Measurements from ENCODE around the gene WDR45. TPM values are rescaled to one million over a fixed set of nuclear protein-coding genes. Genes with fewer than 3 reads are reported as not detected.
A peak's percentile ranks its signal among the peaks of the same experiment; 100 is the strongest.

WDR45 gene
- total RNA-seq, 4 donors from 2014 or later, result 37.6 to 96.5 (median 58.7) TPM

- no peaks in the 10 kb centered on the region for H3K4me1 ChIP-seq
- peak overlapping the region; percentile 97 to 98 for H3K27ac ChIP-seq
- H3K27me3 ChIP-seq, result no peaks in the 10 kb centered on the region
- no peaks in the 10 kb centered on the region for H3K9me3 ChIP-seq
- H3K36me3 ChIP-seq, result no peaks in the 10 kb centered on the region
- intact Hi-C loops (cut with DNase I; ENCODE audit: low total_unique reads), result no loop called here
- DNase-seq, result no peak
- no peak overlapping the region for H3K4me3 ChIP-seq
- TF ChIP-seq POLR2A (IDR thresholded peaks at IDR 0.05) (no peak), CTCF (IDR thresholded peaks at IDR 0.05) (no peak)
These were observed 41.7 kb downstream of the WDR45 start for GRCh38 chrX:49037883-49038475.

- H3K27ac ChIP-seq, result no peak overlapping the region
- H3K9me3 ChIP-seq, result no peaks in the 10 kb centered on the region
- H3K36me3 ChIP-seq, result no peaks in the 10 kb centered on the region
- H3K27me3 ChIP-seq, result no peaks in the 10 kb centered on the region
- intact Hi-C loops (cut with DNase I; ENCODE audit: low total_unique reads), result no loop called here
- no peaks in the 10 kb centered on the region for H3K4me1 ChIP-seq
- DNase-seq, result no peak
- no peak overlapping the region for H3K4me3 ChIP-seq
- TF ChIP-seq CTCF (IDR thresholded peaks at IDR 0.05), result no peak
These were observed 49.4 kb downstream of the WDR45 start for GRCh38 chrX:49030283-49030682.

GRCh38 chrX:49029876-49030275, 49.8 kb downstream of the WDR45 start:
- no peak for TF ChIP-seq CTCF (IDR thresholded peaks at IDR 0.05)
- TF ChIP-seq POLR2A (IDR thresholded peaks at IDR 0.05), result no peak
- H3K27ac ChIP-seq, result no peak overlapping the region
- no peaks in the 10 kb centered on the region for H3K27me3 ChIP-seq
- no peak for DNase-seq
- intact Hi-C loops (cut with DNase I; ENCODE audit: low total_unique reads), result no loop called here
- H3K9me3 ChIP-seq, result no peaks in the 10 kb centered on the region
- H3K4me3 ChIP-seq, result no peak overlapping the region
- no peaks in the 10 kb centered on the region for H3K4me1 ChIP-seq
- H3K36me3 ChIP-seq, result no peaks in the 10 kb centered on the region

Small RNA genes lying within 50 kb of the gene (small RNA-seq; reads per million reads assigned to genes)
- not detected for gene RNU4-52P

Other genes starting within 250 kb of the WDR45 start
- gene PCSK1N, start 244.3 kb downstream of the WDR45 start, total RNA-seq, result 10 to 100 TPM in 1 of 4 donors, 1 to 10 TPM in 2, not detected in 1; 3.0 to 15.9 (median 3.4) TPM
- 10 to 100 TPM in 3 of 4 donors, 1 to 10 TPM in 1; 4.1 to 29.5 (median 17.2) TPM for gene TIMM17B, start 182.1 kb downstream of the WDR45 start, total RNA-seq
- 10 to 100 TPM; 46.4 to 90.7 (median 70.3) TPM for gene PQBP1, start 182.0 kb downstream of the WDR45 start, total RNA-seq
- 10 to 100 TPM in 2 of 4 donors, 1 to 10 TPM in 2; 4.4 to 16.9 (median 11.1) TPM for gene SLC35A2, start 168.2 kb downstream of the WDR45 start, total RNA-seq
- gene PIM2, start 160.9 kb downstream of the WDR45 start, total RNA-seq, result 10 to 100 TPM in 1 of 4 donors, 1 to 10 TPM in 2, not detected in 1; 4.8 to 16.8 (median 9.1) TPM
- gene OTUD5, start 122.3 kb downstream of the WDR45 start, total RNA-seq, result 10 to 100 TPM in 3 of 4 donors, 1 to 10 TPM in 1; 8.5 to 58.7 (median 21.8) TPM
- 1 to 10 TPM in 2 of 4 donors, under 1 TPM in 1, not detected in 1; 0.29 to 4.6 (median 3.2) TPM for gene KCND1, start 108.0 kb downstream of the WDR45 start, total RNA-seq
- gene GRIPAP1, start 77.6 kb downstream of the WDR45 start, total RNA-seq, result 10 to 100 TPM; 15.4 to 57.6 (median 22.0) TPM
- 10 to 100 TPM; 16.7 to 75.0 (median 38.7) TPM for gene TFE3, start 36.5 kb downstream of the WDR45 start, total RNA-seq
- 10 to 100 TPM in 1 of 4 donors, 1 to 10 TPM in 3; 2.0 to 12.0 (median 4.2) TPM for gene CCDC120, start 20.9 kb downstream of the WDR45 start, total RNA-seq
- 10 to 100 TPM in 2 of 4 donors, 1 to 10 TPM in 1, under 1 TPM in 1; 0.77 to 45.2 (median 23.8) TPM for gene PRAF2, start 5.9 kb downstream of the WDR45 start, total RNA-seq
- 10 to 100 TPM in 2 of 4 donors, 1 to 10 TPM in 2; 5.6 to 22.0 (median 12.8) TPM for gene GPKOW, start 43.8 kb upstream of the WDR45 start, total RNA-seq
- gene MAGIX, start 82.9 kb upstream of the WDR45 start, total RNA-seq, result 10 to 100 TPM in 1 of 4 donors, 1 to 10 TPM in 2, under 1 TPM in 1; 0.77 to 12.4 (median 5.2) TPM
- 100 to 1,000 TPM in 1 of 4 donors, 10 to 100 TPM in 1, 1 to 10 TPM in 2; 2.6 to 171 (median 23.3) TPM for gene PLP2, start 92.0 kb upstream of the WDR45 start, total RNA-seq
- 10 to 100 TPM; 14.2 to 17.6 (median 15.8) TPM for gene PRICKLE3, start 106.5 kb upstream of the WDR45 start, total RNA-seq
- gene SYP, start 120.3 kb upstream of the WDR45 start, total RNA-seq, result 1 to 10 TPM in 3 of 4 donors, not detected in 1; 2.0 to 4.4 (median 3.0) TPM
- gene CACNA1F, start 153.5 kb upstream of the WDR45 start, total RNA-seq, result under 1 TPM in 2 of 4 donors, not detected in 2; 0.07 to 0.98 TPM
- 10 to 100 TPM in 2 of 4 donors, 1 to 10 TPM in 2; 1.0 to 15.3 (median 10.6) TPM for gene CCDC22, start 155.6 kb upstream of the WDR45 start, total RNA-seq
- gene FOXP3, start 184.8 kb upstream of the WDR45 start, total RNA-seq, result not detected
- 10 to 100 TPM in 1 of 4 donors, 1 to 10 TPM in 3; 3.3 to 16.5 (median 8.0) TPM for gene PPP1R3F, start 189.9 kb upstream of the WDR45 start, total RNA-seq
- gene GAGE10, start 223.8 kb upstream of the WDR45 start, total RNA-seq, result not detected
- gene GAGE12J, start 242.2 kb upstream of the WDR45 start, total RNA-seq, result not detected

Data from uterus (tissue), 4 donors.